WTC11 (cell line): ENCODE data around the gene SLC44A5. TPM values are rescaled to one million over a fixed set of nuclear protein-coding genes. Genes with fewer than 3 reads are reported as not detected.

Experiments
- ATAC-seq: fragments of 200-7000 bp; cut with Tn5 transposase; 2 replicates; pipeline ENCODE4 v1.10.0; 2021; ENCODE audit warnings: mild to moderate bottlenecking, moderate library complexity
- CTCF ChIA-PET: fragments of 300-600 bp; sonication (Branson Sonifier 250); formaldehyde crosslinking; loops from one replicate; lab custom pipeline; 2021; ENCODE audit warnings: antibody characterized with exemption; lab: Charles Lee
- POLR2A ChIA-PET: fragments of 350-600 bp; sonication (Branson Sonifier 250); formaldehyde crosslinking; loops from one replicate; lab custom pipeline; 2021; ENCODE audit warnings: antibody characterized with exemption; lab: Charles Lee
- DNase-seq: peaks from one replicate; pipeline ENCODE4 v3.0.0; 2021; ENCODE audit warnings: low spot score
- H3K27ac Mint-ChIP-seq: 2 replicates; pipeline ENCODE4 v1.8.0; 2021; ENCODE audit warnings: mixed read lengths
- H3K27me3 Mint-ChIP-seq: 2 replicates; pipeline ENCODE4 v1.8.0; 2021; ENCODE audit warnings: low read depth, mild to moderate bottlenecking, moderate library complexity, mixed read lengths
- H3K36me3 Mint-ChIP-seq: 2 replicates; pipeline ENCODE4 v1.8.0; 2021; ENCODE audit warnings: mixed read lengths
- H3K4me1 Mint-ChIP-seq: 2 replicates; pipeline ENCODE4 v1.8.0; 2022; ENCODE audit warnings: mixed read lengths
- H3K4me3 Mint-ChIP-seq: 2 replicates; pipeline ENCODE4 v1.8.0; 2021; ENCODE audit warnings: mild to moderate bottlenecking, moderate library complexity, mixed read lengths
- H3K9me3 Mint-ChIP-seq: 2 replicates; pipeline ENCODE4 v1.8.0; 2021; ENCODE audit warnings: mixed read lengths
- ELF4 ChIP-seq: sonication (generic); formaldehyde crosslinking; IDR thresholded peaks from 2 replicates; pipeline ENCODE4 v1.8.1; 2022; ENCODE audit warnings: low read depth, mild to moderate bottlenecking, moderate library complexity, missing genetic modification reagents
- EMX1 ChIP-seq: fragments of 250-450 bp; sonication (Bioruptor Pico); IDR thresholded peaks from 2 replicates; pipeline ENCODE4 v1.8.0; 2021; ENCODE audit warnings: mild to moderate bottlenecking
- ETV6 ChIP-seq: sonication (generic); formaldehyde crosslinking; IDR thresholded peaks from 2 replicates; pipeline ENCODE4 v1.8.1; 2022; ENCODE audit warnings: mild to moderate bottlenecking, missing genetic modification reagents
- FOXJ3 ChIP-seq: sonication (generic); formaldehyde crosslinking; IDR thresholded peaks from 2 replicates; pipeline ENCODE4 v1.9.0; 2021; ENCODE audit warnings: missing genetic modification reagents, mild to moderate bottlenecking, borderline replicate concordance
- JAZF1 ChIP-seq: fragments of 250-450 bp; sonication (Bioruptor Pico); IDR thresholded peaks from 2 replicates; pipeline ENCODE4 v1.9.0; 2021; ENCODE audit warnings: moderate library complexity, mild to moderate bottlenecking, inconsistent platforms
- JUN ChIP-seq: sonication (generic); formaldehyde crosslinking; IDR thresholded peaks from 2 replicates; pipeline ENCODE4 v1.8.0; 2023; ENCODE audit warnings: mild to moderate bottlenecking, missing genetic modification reagents
- KAT7 ChIP-seq: sonication (generic); formaldehyde crosslinking; IDR thresholded peaks from 2 replicates; pipeline ENCODE4 v1.8.1; 2023; ENCODE audit warnings: missing genetic modification reagents, mild to moderate bottlenecking, borderline replicate concordance
- MXD4 ChIP-seq: fragments of 250-450 bp; sonication (Bioruptor Pico); IDR thresholded peaks from 2 replicates; pipeline ENCODE4 v1.8.0; 2021; ENCODE audit warnings: mild to moderate bottlenecking, moderate library complexity, borderline replicate concordance
- NR2C2 ChIP-seq: sonication (generic); formaldehyde crosslinking; IDR thresholded peaks from 2 replicates; pipeline ENCODE4 v1.8.0; 2022; ENCODE audit warnings: mild to moderate bottlenecking, missing genetic modification reagents
- RORB ChIP-seq: fragments of 250-450 bp; sonication (Bioruptor Pico); IDR thresholded peaks from 2 replicates; pipeline ENCODE4 v1.9.0; 2021; ENCODE audit warnings: mild to moderate bottlenecking
- TEAD1 ChIP-seq: sonication (generic); formaldehyde crosslinking; IDR thresholded peaks from 2 replicates; pipeline ENCODE4 v1.8.0; 2022; ENCODE audit warnings: mild to moderate bottlenecking, missing genetic modification reagents
- TEAD4 ChIP-seq: sonication (generic); formaldehyde crosslinking; IDR thresholded peaks from 2 replicates; pipeline ENCODE4 v1.8.0; 2022; ENCODE audit warnings: mild to moderate bottlenecking, missing genetic modification reagents
- ZNF121 ChIP-seq: sonication (generic); formaldehyde crosslinking; IDR thresholded peaks from 2 replicates; pipeline ENCODE4 v1.8.0; 2023; ENCODE audit warnings: missing genetic modification reagents
- ZNF219 ChIP-seq: sonication (generic); formaldehyde crosslinking; IDR thresholded peaks from 2 replicates; pipeline ENCODE4 v1.8.0; 2023; ENCODE audit warnings: missing genetic modification reagents, mild to moderate bottlenecking, borderline replicate concordance
- ZNF263 ChIP-seq: sonication (generic); formaldehyde crosslinking; IDR thresholded peaks from 2 replicates; pipeline ENCODE4 v1.8.1; 2022; ENCODE audit warnings: low read depth, mild to moderate bottlenecking, moderate library complexity, missing genetic modification reagents
- total RNA-seq: library from RNA; stranded (reverse); gene quantifications from 3 replicates; pipeline ENCODE4 v1.2.3, GENCODE V29; 2021
- TF ChIP-seq, protein P1 (sequence below): sonication (generic); formaldehyde crosslinking; IDR thresholded peaks from 2 replicates; pipeline ENCODE4 v1.8.1; 2023; ENCODE audit warnings: mild to moderate bottlenecking, missing genetic modification reagents
- TF ChIP-seq, protein P2 (sequence below): sonication (generic); formaldehyde crosslinking; IDR thresholded peaks from 2 replicates; pipeline ENCODE4 v1.8.0; 2022; ENCODE audit warnings: mild to moderate bottlenecking, missing genetic modification reagents
- TF ChIP-seq, protein P3 (sequence below): fragments of 250-450 bp; sonication (Bioruptor Pico); IDR thresholded peaks from 2 replicates; pipeline ENCODE4 v2.1.2; 2022; ENCODE audit warnings: mild to moderate bottlenecking, moderate library complexity
- TF ChIP-seq, protein P4 (sequence below): fragments of 250-450 bp; sonication (Bioruptor Pico); IDR thresholded peaks from 2 replicates; pipeline ENCODE4 v1.9.0; 2021; ENCODE audit warnings: mild to moderate bottlenecking, borderline replicate concordance
- TF ChIP-seq, protein P5 (sequence below): sonication (generic); formaldehyde crosslinking; IDR thresholded peaks from 2 replicates; pipeline ENCODE4 v1.8.0; 2022; ENCODE audit warnings: mild to moderate bottlenecking, missing genetic modification reagents
- TF ChIP-seq, protein P6 (sequence below): sonication (generic); formaldehyde crosslinking; IDR thresholded peaks from 2 replicates; pipeline ENCODE4 v1.8.1; 2022; ENCODE audit warnings: mild to moderate bottlenecking, missing genetic modification reagents, moderate library complexity, borderline replicate concordance

The SLC44A5 gene
- total RNA-seq, 1 experiment from 2014 or later, result 1.8 TPM

DNA sequence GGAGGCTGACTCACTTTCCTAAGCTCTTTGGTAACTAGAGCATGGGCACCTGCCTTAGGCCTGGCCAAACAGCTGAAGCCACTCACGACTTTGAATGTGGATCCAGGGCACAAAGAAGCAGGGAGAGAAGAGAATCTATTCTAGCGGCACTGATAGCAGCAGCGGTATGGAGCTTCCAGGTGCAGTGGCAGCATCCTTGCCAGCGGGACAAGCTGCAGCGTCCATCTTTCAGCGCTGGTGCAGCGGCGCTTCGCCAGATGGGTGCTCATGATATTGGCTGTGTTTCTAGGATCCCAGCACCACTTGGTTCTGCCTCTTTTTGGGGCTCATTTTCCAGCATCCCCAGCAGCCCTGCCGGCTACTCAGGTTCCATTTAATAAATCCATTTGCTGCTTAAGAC, 184.2 kb downstream of the SLC44A5 start (continued):
- TF ChIP-seq, protein P1, sequence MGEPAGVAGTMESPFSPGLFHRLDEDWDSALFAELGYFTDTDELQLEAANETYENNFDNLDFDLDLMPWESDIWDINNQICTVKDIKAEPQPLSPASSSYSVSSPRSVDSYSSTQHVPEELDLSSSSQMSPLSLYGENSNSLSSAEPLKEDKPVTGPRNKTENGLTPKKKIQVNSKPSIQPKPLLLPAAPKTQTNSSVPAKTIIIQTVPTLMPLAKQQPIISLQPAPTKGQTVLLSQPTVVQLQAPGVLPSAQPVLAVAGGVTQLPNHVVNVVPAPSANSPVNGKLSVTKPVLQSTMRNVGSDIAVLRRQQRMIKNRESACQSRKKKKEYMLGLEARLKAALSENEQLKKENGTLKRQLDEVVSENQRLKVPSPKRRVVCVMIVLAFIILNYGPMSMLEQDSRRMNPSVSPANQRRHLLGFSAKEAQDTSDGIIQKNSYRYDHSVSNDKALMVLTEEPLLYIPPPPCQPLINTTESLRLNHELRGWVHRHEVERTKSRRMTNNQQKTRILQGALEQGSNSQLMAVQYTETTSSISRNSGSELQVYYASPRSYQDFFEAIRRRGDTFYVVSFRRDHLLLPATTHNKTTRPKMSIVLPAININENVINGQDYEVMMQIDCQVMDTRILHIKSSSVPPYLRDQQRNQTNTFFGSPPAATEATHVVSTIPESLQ, result no peak
- TF ChIP-seq EMX1 (CRISPR knock-in tag) (no peak), FOXJ3 (CRISPR knock-in tag) (no peak), TEAD4 (CRISPR knock-in tag) (no peak), NR2C2 (CRISPR knock-in tag) (no peak), MXD4 (CRISPR knock-in tag) (no peak), ZNF219 (CRISPR knock-in tag) (no peak)
- TF ChIP-seq, protein P2, sequence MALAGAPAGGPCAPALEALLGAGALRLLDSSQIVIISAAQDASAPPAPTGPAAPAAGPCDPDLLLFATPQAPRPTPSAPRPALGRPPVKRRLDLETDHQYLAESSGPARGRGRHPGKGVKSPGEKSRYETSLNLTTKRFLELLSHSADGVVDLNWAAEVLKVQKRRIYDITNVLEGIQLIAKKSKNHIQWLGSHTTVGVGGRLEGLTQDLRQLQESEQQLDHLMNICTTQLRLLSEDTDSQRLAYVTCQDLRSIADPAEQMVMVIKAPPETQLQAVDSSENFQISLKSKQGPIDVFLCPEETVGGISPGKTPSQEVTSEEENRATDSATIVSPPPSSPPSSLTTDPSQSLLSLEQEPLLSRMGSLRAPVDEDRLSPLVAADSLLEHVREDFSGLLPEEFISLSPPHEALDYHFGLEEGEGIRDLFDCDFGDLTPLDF, result no peak
- TF ChIP-seq, protein P3, sequence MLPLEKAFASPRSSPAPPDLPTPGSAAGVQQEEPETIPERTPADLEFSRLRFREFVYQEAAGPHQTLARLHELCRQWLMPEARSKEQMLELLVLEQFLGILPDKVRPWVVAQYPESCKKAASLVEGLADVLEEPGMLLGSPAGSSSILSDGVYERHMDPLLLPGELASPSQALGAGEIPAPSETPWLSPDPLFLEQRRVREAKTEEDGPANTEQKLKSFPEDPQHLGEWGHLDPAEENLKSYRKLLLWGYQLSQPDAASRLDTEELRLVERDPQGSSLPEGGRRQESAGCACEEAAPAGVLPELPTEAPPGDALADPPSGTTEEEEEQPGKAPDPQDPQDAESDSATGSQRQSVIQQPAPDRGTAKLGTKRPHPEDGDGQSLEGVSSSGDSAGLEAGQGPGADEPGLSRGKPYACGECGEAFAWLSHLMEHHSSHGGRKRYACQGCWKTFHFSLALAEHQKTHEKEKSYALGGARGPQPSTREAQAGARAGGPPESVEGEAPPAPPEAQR (CRISPR knock-in tag), result no peak
- TF ChIP-seq, protein P4, sequence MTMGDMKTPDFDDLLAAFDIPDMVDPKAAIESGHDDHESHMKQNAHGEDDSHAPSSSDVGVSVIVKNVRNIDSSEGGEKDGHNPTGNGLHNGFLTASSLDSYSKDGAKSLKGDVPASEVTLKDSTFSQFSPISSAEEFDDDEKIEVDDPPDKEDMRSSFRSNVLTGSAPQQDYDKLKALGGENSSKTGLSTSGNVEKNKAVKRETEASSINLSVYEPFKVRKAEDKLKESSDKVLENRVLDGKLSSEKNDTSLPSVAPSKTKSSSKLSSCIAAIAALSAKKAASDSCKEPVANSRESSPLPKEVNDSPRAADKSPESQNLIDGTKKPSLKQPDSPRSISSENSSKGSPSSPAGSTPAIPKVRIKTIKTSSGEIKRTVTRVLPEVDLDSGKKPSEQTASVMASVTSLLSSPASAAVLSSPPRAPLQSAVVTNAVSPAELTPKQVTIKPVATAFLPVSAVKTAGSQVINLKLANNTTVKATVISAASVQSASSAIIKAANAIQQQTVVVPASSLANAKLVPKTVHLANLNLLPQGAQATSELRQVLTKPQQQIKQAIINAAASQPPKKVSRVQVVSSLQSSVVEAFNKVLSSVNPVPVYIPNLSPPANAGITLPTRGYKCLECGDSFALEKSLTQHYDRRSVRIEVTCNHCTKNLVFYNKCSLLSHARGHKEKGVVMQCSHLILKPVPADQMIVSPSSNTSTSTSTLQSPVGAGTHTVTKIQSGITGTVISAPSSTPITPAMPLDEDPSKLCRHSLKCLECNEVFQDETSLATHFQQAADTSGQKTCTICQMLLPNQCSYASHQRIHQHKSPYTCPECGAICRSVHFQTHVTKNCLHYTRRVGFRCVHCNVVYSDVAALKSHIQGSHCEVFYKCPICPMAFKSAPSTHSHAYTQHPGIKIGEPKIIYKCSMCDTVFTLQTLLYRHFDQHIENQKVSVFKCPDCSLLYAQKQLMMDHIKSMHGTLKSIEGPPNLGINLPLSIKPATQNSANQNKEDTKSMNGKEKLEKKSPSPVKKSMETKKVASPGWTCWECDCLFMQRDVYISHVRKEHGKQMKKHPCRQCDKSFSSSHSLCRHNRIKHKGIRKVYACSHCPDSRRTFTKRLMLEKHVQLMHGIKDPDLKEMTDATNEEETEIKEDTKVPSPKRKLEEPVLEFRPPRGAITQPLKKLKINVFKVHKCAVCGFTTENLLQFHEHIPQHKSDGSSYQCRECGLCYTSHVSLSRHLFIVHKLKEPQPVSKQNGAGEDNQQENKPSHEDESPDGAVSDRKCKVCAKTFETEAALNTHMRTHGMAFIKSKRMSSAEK (CRISPR knock-in tag), result no peak

DNA sequence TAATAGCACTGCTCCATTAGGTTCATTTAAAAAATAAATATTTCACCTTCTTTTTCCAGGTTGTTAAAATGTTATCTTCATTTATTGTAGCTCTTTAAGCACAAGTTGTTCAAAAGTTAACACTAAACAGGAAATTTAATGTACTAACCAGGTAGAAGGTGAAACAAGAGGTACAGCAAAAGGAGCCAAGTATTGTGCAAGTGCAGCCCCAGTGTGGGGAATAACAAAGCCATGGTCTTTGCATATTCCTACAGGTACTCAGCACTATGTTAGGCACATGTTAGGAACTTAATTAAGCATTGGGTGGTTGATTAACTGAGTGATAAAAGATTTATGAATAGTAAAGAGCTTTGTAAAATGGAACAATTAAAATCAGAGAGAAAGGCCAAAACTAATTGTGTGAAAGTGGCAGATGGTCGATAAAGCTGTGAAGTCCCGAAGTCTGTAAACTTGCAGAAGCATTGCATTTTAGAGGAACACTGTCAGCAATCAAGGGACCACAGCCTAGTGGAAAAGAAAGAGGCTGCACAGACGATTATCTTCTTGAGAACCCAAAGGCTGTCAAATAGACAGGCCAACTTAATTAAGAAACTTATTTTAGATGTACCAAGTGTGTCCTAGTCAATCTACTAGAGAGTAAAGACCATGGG, 185.8 kb downstream of the SLC44A5 start:
- Mint-ChIP-seq H3K27ac (no peak overlapping the region), H3K27me3 (no peaks in the 10 kb centered on the region), H3K36me3 (no peaks in the 10 kb centered on the region), H3K9me3 (no peaks in the 10 kb centered on the region), H3K4me1 (peaks cover 6% of the 10 kb centered on the region; the same call in 1 of the 2 replicates), H3K4me3 (no peak overlapping the region)
- DNase-seq (no peak), ATAC-seq (no peak)
- TF ChIP-seq KAT7 (CRISPR knock-in tag), result no peak
- no peak for TF ChIP-seq ZNF121 (CRISPR knock-in tag)
- TF ChIP-seq JAZF1, result no peak
- TF ChIP-seq RORB (CRISPR knock-in tag), result no peak
- TF ChIP-seq, protein P5, sequence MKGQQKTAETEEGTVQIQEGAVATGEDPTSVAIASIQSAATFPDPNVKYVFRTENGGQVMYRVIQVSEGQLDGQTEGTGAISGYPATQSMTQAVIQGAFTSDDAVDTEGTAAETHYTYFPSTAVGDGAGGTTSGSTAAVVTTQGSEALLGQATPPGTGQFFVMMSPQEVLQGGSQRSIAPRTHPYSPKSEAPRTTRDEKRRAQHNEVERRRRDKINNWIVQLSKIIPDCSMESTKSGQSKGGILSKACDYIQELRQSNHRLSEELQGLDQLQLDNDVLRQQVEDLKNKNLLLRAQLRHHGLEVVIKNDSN (CRISPR knock-in tag), result no peak
- no peak for TF ChIP-seq JUN (CRISPR knock-in tag)
- TF ChIP-seq ELF4 (CRISPR knock-in tag), result no peak
- TF ChIP-seq TEAD1 (CRISPR knock-in tag), result no peak
- TF ChIP-seq, protein P6, sequence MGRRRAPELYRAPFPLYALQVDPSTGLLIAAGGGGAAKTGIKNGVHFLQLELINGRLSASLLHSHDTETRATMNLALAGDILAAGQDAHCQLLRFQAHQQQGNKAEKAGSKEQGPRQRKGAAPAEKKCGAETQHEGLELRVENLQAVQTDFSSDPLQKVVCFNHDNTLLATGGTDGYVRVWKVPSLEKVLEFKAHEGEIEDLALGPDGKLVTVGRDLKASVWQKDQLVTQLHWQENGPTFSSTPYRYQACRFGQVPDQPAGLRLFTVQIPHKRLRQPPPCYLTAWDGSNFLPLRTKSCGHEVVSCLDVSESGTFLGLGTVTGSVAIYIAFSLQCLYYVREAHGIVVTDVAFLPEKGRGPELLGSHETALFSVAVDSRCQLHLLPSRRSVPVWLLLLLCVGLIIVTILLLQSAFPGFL (CRISPR knock-in tag), result no peak
- TF ChIP-seq ETV6 (CRISPR knock-in tag), result no peak
- no peak for TF ChIP-seq ZNF263 (CRISPR knock-in tag)
- POLR2A ChIA-PET, result no interaction called here
- CTCF ChIA-PET, result no interaction called here
